GM10266 (cell line): Measurements from ENCODE around the gene SRRM3.
A peak's percentile ranks its signal among the peaks of the same experiment; 100 is the strongest.
"Not testable (repeated sequence)": the region's sequence is repeated elsewhere in the genome, so short reads cannot be mapped to it uniquely, and the experiment has no call there.

Experiments used
- DNase-seq: peaks from one replicate; pipeline ENCODE4 v3.0.0; 2012; ENCODE audit errors: extremely low spot score
- CTCF ChIP-seq: IDR thresholded peaks from 2 replicates; pipeline ENCODE4 v1.5.1; 2012; ENCODE audit warnings: mild to moderate bottlenecking, low read depth; ENCODE audit not compliant: control insufficient read depth, insufficient read depth; ENCODE audit errors: missing control alignments

Gene SRRM3

GRCh38 chr7:76267107-76267893 is 65.6 kb downstream of the SRRM3 start:
- TF ChIP-seq CTCF = no peak
- no peak for DNase-seq

DNA sequence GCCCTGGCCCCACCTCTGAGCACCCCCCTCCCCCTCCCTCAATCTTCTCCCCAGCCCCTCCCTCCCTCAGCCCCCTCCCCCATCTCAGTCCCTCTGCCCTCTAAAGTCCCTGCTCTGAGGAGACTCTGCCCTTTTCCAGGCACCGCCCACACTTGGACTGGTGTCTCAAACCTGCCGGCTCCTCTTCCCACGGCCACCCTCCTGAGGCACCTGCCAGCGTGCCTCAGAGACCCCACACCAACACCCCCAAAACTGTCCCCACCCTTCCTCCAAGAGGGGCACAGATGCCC is 66.1 kb downstream of the SRRM3 start:
- no peak for TF ChIP-seq CTCF
- no peak for DNase-seq

GRCh38 chr7:76268376-76268775 is 66.7 kb downstream of the SRRM3 start:
- TF ChIP-seq CTCF = no peak
- no peak for DNase-seq

GRCh38 chr7:76269895-76270294 is 68.2 kb downstream of the SRRM3 start:
- DNase-seq = no peak
- TF ChIP-seq CTCF = no peak

- not testable (repeated sequence) for DNase-seq
Observed at GRCh38 chr7:76271384-76271783, 69.7 kb downstream of the SRRM3 start.

GRCh38 chr7:76272142-76272541 is 70.4 kb downstream of the SRRM3 start:
- TF ChIP-seq CTCF = no peak

GRCh38 chr7:76272851-76273497 is 71.3 kb downstream of the SRRM3 start:
- peak; percentile 77 for DNase-seq

More at GRCh38 chr7:76272142-76272541, 70.4 kb downstream of the SRRM3 start:
- DNase-seq = no peak

More at GRCh38 chr7:76272851-76273497, 71.3 kb downstream of the SRRM3 start:
- no peak for TF ChIP-seq CTCF
